Stimulated activated memory B cell treated with anti-CD40 and anti-IgM and Interleukin-4, amounts not matched to agents 10 μg/mL and 1 μg/mL and 100 μg/mL, for 72 hours (primary cell): ENCODE data around the gene FARP2.
"Not testable (repeated sequence)": the region's sequence is repeated elsewhere in the genome, so short reads cannot be mapped to it uniquely, and the experiment has no call there.

Source experiments
- ATAC-seq: fragments of 150-1000 bp; cut with Tn5 transposase; 2 replicates; pipeline ENCODE4 v1.10.0; 2021
- H3K27ac Mint-ChIP-seq: one replicate; pipeline ENCODE4 v1.8.0; 2022; ENCODE audit warnings: mild to moderate bottlenecking, mixed read lengths
- H3K27me3 Mint-ChIP-seq: one replicate; pipeline ENCODE4 v1.8.0; 2022; ENCODE audit warnings: mixed read lengths
- H3K36me3 Mint-ChIP-seq: one replicate; pipeline ENCODE4 v1.8.0; 2022; ENCODE audit warnings: mixed read lengths
- H3K4me1 Mint-ChIP-seq: one replicate; pipeline ENCODE4 v1.8.0; 2022; ENCODE audit warnings: mixed read lengths
- H3K4me3 Mint-ChIP-seq: one replicate; pipeline ENCODE4 v1.8.0; 2022; ENCODE audit warnings: mild to moderate bottlenecking, moderate library complexity, mixed read lengths
- H3K9me3 Mint-ChIP-seq: one replicate; pipeline ENCODE4 v1.8.0; 2022; ENCODE audit warnings: mixed read lengths

FARP2 gene

DNA sequence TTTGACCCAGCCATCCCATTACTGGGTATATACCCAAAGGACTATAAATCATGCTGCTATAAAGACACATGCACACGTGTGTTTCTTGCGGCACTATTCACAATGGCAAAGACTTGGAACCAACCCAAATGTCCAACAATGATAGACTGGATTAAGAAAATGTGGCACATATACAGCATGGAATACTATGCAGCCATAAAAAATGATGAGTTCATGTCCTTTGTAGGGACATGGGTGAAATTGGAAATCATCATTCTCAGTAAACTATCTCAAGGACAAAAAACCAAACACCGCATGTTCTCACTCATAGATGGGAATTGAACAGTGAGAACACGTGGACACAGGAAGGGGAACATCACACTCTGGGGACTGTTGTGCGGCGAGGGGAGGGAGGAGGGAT, 40.7 kb downstream of the FARP2 start:
- peaks cover 19% of the 10 kb centered on the region for H3K36me3 Mint-ChIP-seq
- not testable (repeated sequence) for ATAC-seq

GRCh38 chr2:241399941-241400922, 44.1 kb downstream of the FARP2 start:
- Mint-ChIP-seq H3K36me3 (peaks cover 18% of the 10 kb centered on the region), H3K27ac (no peak overlapping the region), H3K27me3 (no peaks in the 10 kb centered on the region), H3K9me3 (no peaks in the 10 kb centered on the region), H3K4me3 (no peak overlapping the region), H3K4me1 (peaks cover 16% of the 10 kb centered on the region)
- ATAC-seq: no peak

More for the DNA sequence above, 40.7 kb downstream of the FARP2 start:
- not testable (repeated sequence) for H3K27ac Mint-ChIP-seq, H3K9me3 Mint-ChIP-seq, H3K27me3 Mint-ChIP-seq, H3K4me3 Mint-ChIP-seq
- H3K4me1 Mint-ChIP-seq: peaks cover 32% of the 10 kb centered on the region

GRCh38 chr2:241408849-241409248, 52.8 kb downstream of the FARP2 start:
- no peak for ATAC-seq
- H3K4me3 Mint-ChIP-seq: no peak overlapping the region

GRCh38 chr2:241410739-241411176, 54.7 kb downstream of the FARP2 start:
- H3K4me1 Mint-ChIP-seq: no peaks in the 10 kb centered on the region
- H3K27ac Mint-ChIP-seq: no peak overlapping the region
- no peak for ATAC-seq

More at GRCh38 chr2:241408849-241409248, 52.8 kb downstream of the FARP2 start:
- Mint-ChIP-seq H3K36me3 (peaks cover 30% of the 10 kb centered on the region), H3K27ac (no peak overlapping the region), H3K4me1 (no peaks in the 10 kb centered on the region), H3K9me3 (no peaks in the 10 kb centered on the region), H3K27me3 (no peaks in the 10 kb centered on the region)

DNA sequence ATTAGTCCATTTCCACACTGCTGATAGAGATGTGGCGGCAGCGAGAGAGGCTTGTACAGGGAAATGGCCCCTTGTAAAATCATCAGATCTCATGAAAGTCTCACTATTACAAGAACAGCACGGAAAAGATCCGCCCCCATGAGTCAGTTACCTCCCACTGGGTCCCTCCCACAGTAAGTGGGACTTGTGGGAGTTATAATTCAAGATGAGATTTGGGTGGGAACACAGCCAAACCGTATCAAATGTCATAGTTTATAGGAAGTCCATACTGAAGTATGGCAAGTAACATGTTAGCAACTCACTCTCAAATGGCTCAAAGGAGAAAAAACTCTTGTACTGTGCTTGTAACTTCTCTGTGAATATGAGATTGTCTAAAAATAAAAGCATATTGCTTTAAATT, 56.1 kb downstream of the FARP2 start:
- Mint-ChIP-seq H3K27me3 (no peaks in the 10 kb centered on the region), H3K4me3 (no peak overlapping the region), H3K9me3 (no peaks in the 10 kb centered on the region), H3K4me1 (no peaks in the 10 kb centered on the region), H3K27ac (no peak overlapping the region), H3K36me3 (peaks cover 62% of the 10 kb centered on the region)
- no peak for ATAC-seq

More at GRCh38 chr2:241410739-241411176, 54.7 kb downstream of the FARP2 start:
- Mint-ChIP-seq H3K36me3 (peaks cover 49% of the 10 kb centered on the region), H3K4me3 (no peak overlapping the region), H3K27me3 (no peaks in the 10 kb centered on the region), H3K9me3 (no peaks in the 10 kb centered on the region)

GRCh38 chr2:241413501-241413900, 57.4 kb downstream of the FARP2 start:
- peaks cover 74% of the 10 kb centered on the region for H3K36me3 Mint-ChIP-seq
- H3K27me3 Mint-ChIP-seq, H3K9me3 Mint-ChIP-seq, H3K4me3 Mint-ChIP-seq, H3K4me1 Mint-ChIP-seq, H3K27ac Mint-ChIP-seq, ATAC-seq: not testable (repeated sequence)

DNA sequence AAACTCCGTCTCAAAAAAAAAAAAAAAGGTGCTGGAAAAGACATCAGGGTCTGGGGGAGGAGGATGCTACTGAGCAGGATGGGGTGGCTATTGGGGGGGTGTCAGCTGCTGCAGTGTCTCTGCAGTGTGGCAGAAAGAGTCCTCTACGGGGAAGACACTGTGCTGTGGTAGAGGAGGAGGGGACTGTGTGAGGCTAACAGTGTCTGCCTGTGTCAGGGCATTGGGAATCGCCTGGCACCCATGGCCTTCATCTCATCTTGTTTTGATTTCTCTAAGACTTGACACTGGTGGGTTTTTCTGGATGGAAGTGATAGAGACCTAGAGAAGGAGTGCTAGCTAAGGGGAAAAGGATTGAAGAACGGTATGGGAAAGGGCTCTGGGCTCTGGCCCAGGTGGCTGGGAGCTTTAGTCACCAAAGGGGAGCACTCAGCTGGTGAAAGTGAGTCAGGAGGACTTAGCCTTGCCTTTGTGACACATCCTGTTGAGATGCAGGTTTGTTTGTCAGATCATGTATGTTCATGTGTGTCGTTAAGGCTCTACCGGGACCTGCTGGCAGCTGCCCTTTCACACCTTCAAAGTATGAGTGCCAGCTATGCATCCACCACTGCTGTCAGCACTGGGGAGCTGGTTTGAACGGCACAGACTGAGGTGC, 58.0 kb downstream of the FARP2 start:
- Mint-ChIP-seq H3K27me3 (no peaks in the 10 kb centered on the region), H3K4me1 (no peaks in the 10 kb centered on the region), H3K36me3 (peaks cover 78% of the 10 kb centered on the region), H3K9me3 (no peaks in the 10 kb centered on the region), H3K27ac (no peak overlapping the region), H3K4me3 (no peak overlapping the region)
- no peak for ATAC-seq

DNA sequence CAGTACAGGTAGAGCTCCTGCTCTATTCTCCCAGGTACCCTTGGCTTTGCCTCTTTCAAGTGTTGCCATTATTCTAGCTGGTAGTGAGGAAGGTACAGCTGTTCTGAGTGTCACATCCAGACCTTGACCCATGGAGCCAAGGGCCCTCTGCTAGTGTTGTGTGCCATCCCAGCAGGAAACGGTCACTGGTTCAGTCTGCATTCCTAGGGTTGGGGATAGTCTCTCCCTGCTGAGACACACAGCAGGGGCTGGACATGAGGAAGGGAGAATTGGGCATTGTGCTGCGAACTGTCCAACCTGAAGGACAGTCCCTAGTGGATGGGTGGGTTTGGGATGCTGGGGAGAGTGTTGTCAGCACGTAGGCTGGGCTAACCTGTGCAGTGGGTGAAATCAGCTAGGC, 59.1 kb downstream of the FARP2 start:
- Mint-ChIP-seq H3K27ac (no peak overlapping the region), H3K27me3 (no peaks in the 10 kb centered on the region), H3K9me3 (no peaks in the 10 kb centered on the region), H3K36me3 (peaks cover 84% of the 10 kb centered on the region), H3K4me3 (no peak overlapping the region), H3K4me1 (no peaks in the 10 kb centered on the region)
- ATAC-seq: no peak

DNA sequence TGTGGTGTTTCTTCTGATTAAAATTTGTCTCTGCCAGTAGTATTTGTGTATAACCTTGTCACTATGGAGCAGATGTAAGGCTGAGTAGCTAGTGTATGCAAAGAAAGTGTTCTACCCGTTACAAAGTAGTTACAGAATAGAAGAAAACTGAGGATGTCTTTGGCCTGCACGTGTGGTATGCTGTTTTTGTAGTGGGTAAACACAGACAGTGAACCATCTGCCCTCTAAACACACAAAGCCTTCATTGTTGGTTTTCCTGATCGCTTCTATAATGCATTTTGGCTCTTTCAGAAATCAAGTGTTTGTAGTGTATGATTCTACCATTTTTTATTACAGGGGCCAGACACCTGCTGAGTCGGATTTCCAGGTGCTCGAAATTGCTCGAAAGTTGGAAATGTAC, 61.5 kb downstream of the FARP2 start:
- Mint-ChIP-seq H3K4me3 (no peak overlapping the region), H3K9me3 (peaks cover 1% of the 10 kb centered on the region), H3K4me1 (no peaks in the 10 kb centered on the region), H3K36me3 (peaks cover 82% of the 10 kb centered on the region), H3K27ac (no peak overlapping the region), H3K27me3 (no peaks in the 10 kb centered on the region)
- no peak for ATAC-seq

DNA sequence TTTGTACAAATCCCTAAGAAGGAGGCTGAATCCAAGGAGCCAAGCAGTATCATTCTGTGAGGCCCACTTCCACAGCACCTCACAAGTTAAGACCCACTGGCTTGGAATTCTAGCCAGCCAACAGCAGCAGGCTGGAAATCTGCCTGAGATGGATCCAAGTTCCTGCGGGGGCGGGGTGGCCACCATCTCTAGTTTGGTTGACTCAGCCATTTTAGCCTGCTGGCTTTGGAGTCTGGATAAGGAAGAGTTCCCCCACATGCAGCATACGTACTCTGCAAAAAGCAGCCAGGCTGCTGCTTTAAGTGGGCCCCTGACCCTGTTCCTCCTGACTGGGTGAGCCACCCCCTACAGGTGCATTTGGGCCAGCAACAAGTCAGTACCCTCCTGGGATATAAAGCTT, 65.2 kb downstream of the FARP2 start:
- Mint-ChIP-seq H3K36me3 (peaks cover 86% of the 10 kb centered on the region), H3K9me3 (peaks cover 14% of the 10 kb centered on the region), H3K27me3 (no peaks in the 10 kb centered on the region), H3K4me1 (no peaks in the 10 kb centered on the region), H3K4me3 (no peak overlapping the region), H3K27ac (no peak overlapping the region)
- no peak for ATAC-seq

DNA sequence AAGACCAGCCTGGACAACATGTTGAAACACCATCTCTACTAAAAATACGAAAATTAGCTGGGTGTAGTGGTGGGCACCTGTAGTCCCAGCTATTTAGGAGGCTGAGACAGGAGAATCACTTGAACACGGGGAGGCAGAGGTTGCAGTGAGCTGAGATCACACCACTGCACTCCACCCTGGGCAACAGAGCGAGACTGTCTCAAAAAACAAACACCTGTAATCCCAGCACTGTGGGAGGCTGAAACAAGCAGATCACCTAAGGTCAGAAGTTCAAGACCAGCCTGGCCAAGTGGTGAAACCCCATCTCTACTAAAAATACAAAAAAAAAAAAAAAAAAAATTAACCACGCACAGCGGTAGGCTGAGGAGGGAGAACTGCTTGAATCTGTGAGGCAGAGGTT, 65.9 kb downstream of the FARP2 start:
- not testable (repeated sequence) for H3K27me3 Mint-ChIP-seq, H3K27ac Mint-ChIP-seq, ATAC-seq, H3K4me3 Mint-ChIP-seq, H3K4me1 Mint-ChIP-seq
- peaks cover 14% of the 10 kb centered on the region for H3K9me3 Mint-ChIP-seq
- peaks cover 86% of the 10 kb centered on the region for H3K36me3 Mint-ChIP-seq

- ATAC-seq: no peak
- Mint-ChIP-seq H3K27me3 (no peaks in the 10 kb centered on the region), H3K4me3 (no peak overlapping the region), H3K27ac (no peak overlapping the region), H3K36me3 (peaks cover 86% of the 10 kb centered on the region), H3K9me3 (peaks cover 14% of the 10 kb centered on the region), H3K4me1 (no peaks in the 10 kb centered on the region)
These were observed 66.3 kb downstream of the FARP2 start for GRCh38 chr2:241422350-241422749.

GRCh38 chr2:241423489-241423888, 67.4 kb downstream of the FARP2 start:
- not testable (repeated sequence) for H3K27ac Mint-ChIP-seq, ATAC-seq, H3K4me3 Mint-ChIP-seq, H3K27me3 Mint-ChIP-seq, H3K4me1 Mint-ChIP-seq
- Mint-ChIP-seq H3K9me3 (peaks cover 14% of the 10 kb centered on the region), H3K36me3 (peaks cover 74% of the 10 kb centered on the region)

GRCh38 chr2:241425368-241425767, 69.3 kb downstream of the FARP2 start:
- no peaks in the 10 kb centered on the region for H3K27me3 Mint-ChIP-seq
- H3K27ac Mint-ChIP-seq: no peak overlapping the region
- H3K4me3 Mint-ChIP-seq: no peak overlapping the region
- no peaks in the 10 kb centered on the region for H3K4me1 Mint-ChIP-seq
- no peak for ATAC-seq
- peaks cover 14% of the 10 kb centered on the region for H3K9me3 Mint-ChIP-seq
- H3K36me3 Mint-ChIP-seq: peaks cover 70% of the 10 kb centered on the region

DNA sequence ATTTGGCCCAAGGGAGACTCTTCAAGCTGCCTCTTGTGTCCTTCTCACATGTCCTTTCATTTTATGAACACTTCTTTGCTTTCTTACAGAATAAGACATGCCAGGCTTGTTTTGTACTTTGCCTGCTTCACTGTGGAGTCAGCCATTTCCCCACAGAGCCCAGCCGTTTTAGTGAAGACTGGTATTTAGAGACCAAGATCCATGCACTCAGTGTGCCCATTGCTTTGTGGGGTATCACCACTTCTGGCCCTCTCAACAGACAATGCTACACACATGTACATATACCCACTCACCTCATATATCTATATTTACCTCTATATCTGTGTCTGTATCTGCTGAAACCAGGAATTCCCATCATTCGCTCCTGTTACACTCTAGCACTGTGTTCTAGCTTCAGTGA, 74.1 kb downstream of the FARP2 start:
- ATAC-seq: no peak
- Mint-ChIP-seq H3K9me3 (no peaks in the 10 kb centered on the region), H3K4me3 (no peak overlapping the region), H3K27ac (no peak overlapping the region), H3K4me1 (no peaks in the 10 kb centered on the region), H3K36me3 (peaks cover 71% of the 10 kb centered on the region), H3K27me3 (no peaks in the 10 kb centered on the region)
